Measurements from ENCODE around the gene SLC26A11.

GRCh38 chr17:80173126-80173525, 47.1 kb upstream of the SLC26A11 start:
- TF ChIP-seq POLR2A (IDR thresholded peaks at IDR 0.05; ENCODE audit: low read depth, low read length) (no peak), POLR2AphosphoS5 (IDR thresholded peaks at IDR 0.05; ENCODE audit: low read depth, low read length) (no peak), TAF1 (IDR thresholded peaks at IDR 0.05; ENCODE audit: borderline replicate concordance, low read depth, low read length) (no peak)

All from GM12892 (cell line).